IPS-15b (cell line): ENCODE data around the gene APRT.
"Not testable (repeated sequence)": the region's sequence is repeated elsewhere in the genome, so short reads cannot be mapped to it uniquely, and the experiment has no call there.

Source experiments
- H3K27me3 ChIP-seq: one replicate; pipeline ENCODE4 v1.6.1; 2013; ENCODE audit warnings: low read length; ENCODE audit not compliant: control insufficient read depth, insufficient read depth
- H3K36me3 ChIP-seq: one replicate; pipeline ENCODE4 v1.6.1; 2013; ENCODE audit warnings: low read length; ENCODE audit not compliant: control insufficient read depth, insufficient read depth
- H3K4me1 ChIP-seq: one replicate; pipeline ENCODE4 v1.6.1; 2013; ENCODE audit warnings: mild to moderate bottlenecking, low read length; ENCODE audit not compliant: control insufficient read depth, insufficient read depth
- H3K4me3 ChIP-seq: one replicate; pipeline ENCODE4 v1.5.1; 2013; ENCODE audit warnings: low read depth, low read length
- H3K9ac ChIP-seq: one replicate; pipeline ENCODE4 v1.6.1; 2013; ENCODE audit warnings: low read depth, mild to moderate bottlenecking, low read length
- H3K9me3 ChIP-seq: one replicate; pipeline ENCODE4 v1.6.1; 2013; ENCODE audit warnings: mild to moderate bottlenecking, low read length; ENCODE audit not compliant: control insufficient read depth, insufficient read depth

Gene APRT

GRCh38 chr16:88778541-88779065 lies 33.1 kb downstream of the APRT start:
- H3K27me3 ChIP-seq = no peaks in the 10 kb centered on the region
- H3K4me3 ChIP-seq = no peak overlapping the region
- H3K4me1 ChIP-seq = peaks cover 3% of the 10 kb centered on the region
- H3K9ac ChIP-seq = no peak overlapping the region
- no peaks in the 10 kb centered on the region for H3K36me3 ChIP-seq
- no peaks in the 10 kb centered on the region for H3K9me3 ChIP-seq

- Histone ChIP-seq H3K36me3 (no peaks in the 10 kb centered on the region), H3K4me3 (no peak overlapping the region), H3K9ac (no peak overlapping the region), H3K27me3 (no peaks in the 10 kb centered on the region), H3K4me1 (peaks cover 2% of the 10 kb centered on the region), H3K9me3 (no peaks in the 10 kb centered on the region)
Observed at GRCh38 chr16:88778271-88778525, 33.5 kb downstream of the APRT start.

- Histone ChIP-seq H3K27me3 (no peaks in the 10 kb centered on the region), H3K9ac (no peak overlapping the region), H3K36me3 (no peaks in the 10 kb centered on the region), H3K9me3 (no peaks in the 10 kb centered on the region), H3K4me3 (no peak overlapping the region), H3K4me1 (peaks cover 2% of the 10 kb centered on the region)
Observed at GRCh38 chr16:88777471-88778270, 34.1 kb downstream of the APRT start.

GRCh38 chr16:88775825-88776224 lies 35.9 kb downstream of the APRT start:
- Histone ChIP-seq H3K4me1 (peaks cover 2% of the 10 kb centered on the region), H3K9ac (no peak overlapping the region), H3K9me3 (no peaks in the 10 kb centered on the region), H3K27me3 (no peaks in the 10 kb centered on the region), H3K36me3 (no peaks in the 10 kb centered on the region), H3K4me3 (no peak overlapping the region)

- H3K9ac ChIP-seq = no peak overlapping the region
- peaks cover 2% of the 10 kb centered on the region for H3K4me1 ChIP-seq
- no peak overlapping the region for H3K4me3 ChIP-seq
- no peaks in the 10 kb centered on the region for H3K36me3 ChIP-seq
- no peaks in the 10 kb centered on the region for H3K27me3 ChIP-seq
- no peaks in the 10 kb centered on the region for H3K9me3 ChIP-seq
Observed at GRCh38 chr16:88774544-88775393, 37.0 kb downstream of the APRT start.

GRCh38 chr16:88773812-88774291 lies 37.9 kb downstream of the APRT start:
- H3K4me1 ChIP-seq = peaks cover 6% of the 10 kb centered on the region
- H3K27me3 ChIP-seq = no peaks in the 10 kb centered on the region
- no peak overlapping the region for H3K4me3 ChIP-seq
- H3K9ac ChIP-seq = no peak overlapping the region
- H3K36me3 ChIP-seq = no peaks in the 10 kb centered on the region
- H3K9me3 ChIP-seq = no peaks in the 10 kb centered on the region

GRCh38 chr16:88772871-88773811 lies 38.6 kb downstream of the APRT start:
- Histone ChIP-seq H3K4me3 (no peak overlapping the region), H3K4me1 (peaks cover 6% of the 10 kb centered on the region), H3K9ac (no peak overlapping the region)

GRCh38 chr16:88771781-88772180 lies 39.9 kb downstream of the APRT start:
- H3K4me1 ChIP-seq, H3K4me3 ChIP-seq, H3K9me3 ChIP-seq, H3K36me3 ChIP-seq, H3K27me3 ChIP-seq, H3K9ac ChIP-seq: not testable (repeated sequence)

More at GRCh38 chr16:88772871-88773811, 38.6 kb downstream of the APRT start:
- no peaks in the 10 kb centered on the region for H3K9me3 ChIP-seq
- no peaks in the 10 kb centered on the region for H3K36me3 ChIP-seq
- H3K27me3 ChIP-seq = no peaks in the 10 kb centered on the region

GRCh38 chr16:88771294-88771772 lies 40.4 kb downstream of the APRT start:
- H3K36me3 ChIP-seq = no peaks in the 10 kb centered on the region
- no peak overlapping the region for H3K9ac ChIP-seq
- peaks cover 3% of the 10 kb centered on the region for H3K4me1 ChIP-seq
- no peaks in the 10 kb centered on the region for H3K9me3 ChIP-seq
- H3K27me3 ChIP-seq = no peaks in the 10 kb centered on the region
- no peak overlapping the region for H3K4me3 ChIP-seq

GRCh38 chr16:88770461-88771293 lies 41.1 kb downstream of the APRT start:
- H3K4me3 ChIP-seq = peak overlapping the region; percentile 16

More at GRCh38 chr16:88770461-88771293, 41.1 kb downstream of the APRT start:
- Histone ChIP-seq H3K27me3 (no peaks in the 10 kb centered on the region), H3K9ac (peak overlapping the region; percentile 37), H3K9me3 (no peaks in the 10 kb centered on the region), H3K36me3 (peaks cover 3% of the 10 kb centered on the region), H3K4me1 (peaks cover 3% of the 10 kb centered on the region)
